Prostate gland (tissue), 2 donors: Measurements from ENCODE around the gene TMTC2. TPM values are rescaled to one million over a fixed set of nuclear protein-coding genes. Genes with fewer than 3 reads are reported as not detected.

Experiments used
- DNase-seq: peaks from one replicate; pipeline ENCODE4 v3.0.0-alpha.2; 2019; ENCODE audit warnings: low spot score
- H3K27ac ChIP-seq, 2 donors: fragments of 200-600 bp; sonication (generic); 2 replicates each; pipeline ENCODE4 v1.5.1; 2017 to 2019
- H3K27me3 ChIP-seq: fragments of 200-600 bp; sonication (generic); replicated peaks from 2 replicates; pipeline ENCODE4 v1.5.1; 2019; ENCODE audit not compliant: insufficient read depth
- H3K36me3 ChIP-seq, 2 donors: fragments of 200-600 bp; sonication (generic); 1 replicate in 1 of 2; 2 replicates in 1 of 2; pipeline versions ENCODE4 v1.5.1 to v1.8.1; 2017 to 2019
- H3K4me1 ChIP-seq: fragments of 200-600 bp; sonication (generic); replicated peaks from 2 replicates; pipeline ENCODE4 v1.5.1; 2019
- H3K4me3 ChIP-seq, 2 donors: fragments of 200-600 bp; sonication (generic); 2 replicates each; pipeline ENCODE4 v1.5.1; 2017 to 2019
- H3K9me3 ChIP-seq: fragments of 200-600 bp; sonication (generic); 2 replicates; pipeline ENCODE4 v1.5.1; 2017
- CTCF ChIP-seq, 4 experiments: fragments of 200-600 bp in 2 of 4; fragments of 450-650 bp in 2 of 4; sonication (generic) in 2 of 4; IDR thresholded peaks; 1 replicate in 3 of 4; 2 replicates in 1 of 4; pipeline ENCODE4 v1.5.1; 2016 to 2019; ENCODE audit warnings: antibody characterized with exemption in 4 of 4, mild to moderate bottlenecking in 2 of 4, moderate library complexity in 2 of 4
- POLR2A ChIP-seq: fragments of 450-650 bp; IDR thresholded peaks from one replicate; pipeline ENCODE4 v1.6.1; 2016; ENCODE audit warnings: antibody characterized with exemption, mild to moderate bottlenecking
- POLR2AphosphoS5 ChIP-seq: sonication (generic); formaldehyde crosslinking; IDR thresholded peaks from one replicate; pipeline ENCODE4 v1.6.1; 2017; ENCODE audit warnings: antibody characterized with exemption
- WGBS: methylation state at CpG from one replicate; pipeline ENCODE4 v1.1.5; 2018; 5-methylcytosine and 5-hydroxymethylcytosine counted together
- intact Hi-C: fragments of 100-400 bp; cut with DNase I; formaldehyde crosslinking; loops from one replicate; pipeline ENCODE4 v1.14.2; 2022
- total RNA-seq, 2 donors: library from RNA; depleted of rRNA; stranded (reverse); fragments of >200 nt; gene quantifications; one replicate each; pipeline ENCODE4 v1.1.0, GENCODE V29; 2016

Gene TMTC2
- total RNA-seq, 2 donors from 2014 or later: 19.0 to 30.7 TPM

- intact Hi-C loops: no loop called here
- 96% methylated on average over 4 of the region's 4 CpGs for WGBS
- Histone ChIP-seq H3K27ac (no peak overlapping the region), H3K27me3 (no peaks in the 10 kb centered on the region), H3K4me1 (no peaks in the 10 kb centered on the region), H3K4me3 (no peak overlapping the region), H3K36me3 (no peaks in the 10 kb centered on the region), H3K9me3 (no peaks in the 10 kb centered on the region)
- DNase-seq: no peak
- TF ChIP-seq CTCF (IDR thresholded peaks at IDR 0.05) (no peak), POLR2A (no peak), POLR2AphosphoS5 (no peak)
Measured at GRCh38 chr12:82723093-82723492, 36.4 kb downstream of the TMTC2 start.

GRCh38 chr12:82723891-82724290 lies 37.2 kb downstream of the TMTC2 start:
- H3K4me1 ChIP-seq: no peaks in the 10 kb centered on the region
- H3K4me3 ChIP-seq: no peak overlapping the region
- intact Hi-C loops: no loop called here
- H3K36me3 ChIP-seq: no peaks in the 10 kb centered on the region
- TF ChIP-seq POLR2A: no peak
- TF ChIP-seq CTCF (IDR thresholded peaks at IDR 0.05): no peak
- TF ChIP-seq POLR2AphosphoS5: no peak
- WGBS: 36% methylated on average over 2 of the region's 2 CpGs
- H3K27me3 ChIP-seq: no peaks in the 10 kb centered on the region
- DNase-seq: no peak
- H3K27ac ChIP-seq: no peak overlapping the region
- H3K9me3 ChIP-seq: no peaks in the 10 kb centered on the region

GRCh38 chr12:82725741-82726140 lies 39.0 kb downstream of the TMTC2 start:
- no peak for DNase-seq
- Histone ChIP-seq H3K27ac (no peak overlapping the region), H3K27me3 (no peaks in the 10 kb centered on the region), H3K4me1 (no peaks in the 10 kb centered on the region), H3K36me3 (no peaks in the 10 kb centered on the region), H3K9me3 (no peaks in the 10 kb centered on the region), H3K4me3 (no peak overlapping the region)
- WGBS: 97% methylated on average over 1 of the region's 1 CpG
- intact Hi-C loops: no loop called here
- TF ChIP-seq POLR2A (no peak), POLR2AphosphoS5 (no peak), CTCF (IDR thresholded peaks at IDR 0.05) (no peak)

GRCh38 chr12:82727886-82728285 lies 41.2 kb downstream of the TMTC2 start:
- DNase-seq: no peak
- H3K36me3 ChIP-seq: no peaks in the 10 kb centered on the region
- TF ChIP-seq CTCF (IDR thresholded peaks at IDR 0.05) (no peak), POLR2A (no peak), POLR2AphosphoS5 (no peak)
- no peaks in the 10 kb centered on the region for H3K27me3 ChIP-seq
- intact Hi-C loops: no loop called here
- H3K4me1 ChIP-seq: no peaks in the 10 kb centered on the region
- H3K4me3 ChIP-seq: no peak overlapping the region
- no peaks in the 10 kb centered on the region for H3K9me3 ChIP-seq
- H3K27ac ChIP-seq: no peak overlapping the region
- 97% methylated on average over 2 of the region's 2 CpGs for WGBS

- WGBS: 96% methylated on average over 17 of the region's 22 CpGs
- Histone ChIP-seq H3K4me1 (no peaks in the 10 kb centered on the region), H3K27ac (no peak overlapping the region), H3K36me3 (no peaks in the 10 kb centered on the region), H3K27me3 (no peaks in the 10 kb centered on the region), H3K4me3 (no peak overlapping the region), H3K9me3 (no peaks in the 10 kb centered on the region)
- DNase-seq: no peak
- intact Hi-C loops: no loop called here
- TF ChIP-seq POLR2AphosphoS5 (no peak), POLR2A (no peak), CTCF (IDR thresholded peaks at IDR 0.05) (no peak)
Measured at GRCh38 chr12:82728710-82729109, 42.0 kb downstream of the TMTC2 start.
